HG03460 (cell line): Measurements from ENCODE around the gene WFDC1.

Source experiments
- ATAC-seq: cut with Tn5 transposase; IDR thresholded peaks from one replicate; pipeline ENCODE4 v1.9.1; 2021; ENCODE audit not compliant: unreplicated experiment

The WFDC1 gene

GRCh38 chr16:84370723-84371552, 76.3 kb downstream of the WFDC1 start:
- ATAC-seq = no peak

DNA sequence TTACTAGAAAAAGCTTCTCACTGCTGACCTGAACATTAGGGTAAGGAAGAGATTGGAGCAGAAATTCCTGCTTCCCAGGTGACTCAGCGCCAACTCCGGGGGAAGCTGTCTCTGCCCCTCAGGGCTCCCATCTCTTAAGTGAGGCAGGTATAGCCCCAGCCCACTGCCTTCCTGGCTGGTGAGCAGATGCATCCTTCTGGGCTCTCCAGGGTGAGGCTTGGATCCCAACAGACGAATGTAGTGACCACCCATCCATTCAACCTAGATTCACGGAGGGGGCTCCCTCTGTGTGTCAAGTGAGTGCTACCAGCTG, 76.8 kb downstream of the WFDC1 start:
- ATAC-seq = no peak

GRCh38 chr16:84373907-84374489, 79.3 kb downstream of the WFDC1 start:
- no peak for ATAC-seq

DNA sequence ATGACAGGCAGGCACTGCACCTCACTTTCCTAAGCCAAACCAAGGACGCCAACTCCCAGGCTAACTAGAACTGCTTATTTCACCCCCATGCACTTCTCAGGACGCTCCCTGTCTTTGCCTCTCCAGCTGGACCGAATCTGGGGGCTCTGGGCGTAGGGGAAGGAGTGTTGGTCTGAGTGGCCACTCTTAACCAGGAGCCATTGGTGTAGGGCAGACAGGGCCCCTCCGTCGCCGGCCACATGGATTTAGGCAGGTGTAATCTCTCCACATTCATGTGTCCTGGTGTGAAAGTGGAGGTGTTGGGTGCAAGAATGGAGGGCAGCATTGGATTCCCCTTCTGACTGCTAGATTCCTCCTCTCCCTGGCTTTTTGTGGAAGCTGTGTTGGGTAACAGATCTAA, 83.4 kb downstream of the WFDC1 start:
- no peak for ATAC-seq

DNA sequence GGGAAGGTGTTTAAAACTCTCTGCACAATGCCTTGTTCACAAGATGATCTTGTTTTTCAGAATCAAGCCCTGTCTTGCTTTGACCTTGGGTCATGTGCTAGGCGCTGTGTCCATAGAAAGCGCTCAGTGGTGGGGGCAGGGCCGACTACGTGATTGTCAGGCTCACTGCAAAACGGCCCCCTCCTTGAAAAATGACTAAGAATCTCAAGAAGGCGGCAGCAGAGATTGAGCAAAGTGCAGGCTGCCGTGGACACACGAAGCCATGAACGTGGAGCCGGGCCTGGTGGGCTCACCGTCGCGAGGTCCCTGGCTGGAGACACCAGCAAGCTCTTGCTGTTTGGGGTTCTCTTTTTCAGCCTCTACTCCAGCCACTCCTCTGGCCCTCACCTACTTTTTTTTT, 83.9 kb downstream of the WFDC1 start:
- ATAC-seq = no peak

DNA sequence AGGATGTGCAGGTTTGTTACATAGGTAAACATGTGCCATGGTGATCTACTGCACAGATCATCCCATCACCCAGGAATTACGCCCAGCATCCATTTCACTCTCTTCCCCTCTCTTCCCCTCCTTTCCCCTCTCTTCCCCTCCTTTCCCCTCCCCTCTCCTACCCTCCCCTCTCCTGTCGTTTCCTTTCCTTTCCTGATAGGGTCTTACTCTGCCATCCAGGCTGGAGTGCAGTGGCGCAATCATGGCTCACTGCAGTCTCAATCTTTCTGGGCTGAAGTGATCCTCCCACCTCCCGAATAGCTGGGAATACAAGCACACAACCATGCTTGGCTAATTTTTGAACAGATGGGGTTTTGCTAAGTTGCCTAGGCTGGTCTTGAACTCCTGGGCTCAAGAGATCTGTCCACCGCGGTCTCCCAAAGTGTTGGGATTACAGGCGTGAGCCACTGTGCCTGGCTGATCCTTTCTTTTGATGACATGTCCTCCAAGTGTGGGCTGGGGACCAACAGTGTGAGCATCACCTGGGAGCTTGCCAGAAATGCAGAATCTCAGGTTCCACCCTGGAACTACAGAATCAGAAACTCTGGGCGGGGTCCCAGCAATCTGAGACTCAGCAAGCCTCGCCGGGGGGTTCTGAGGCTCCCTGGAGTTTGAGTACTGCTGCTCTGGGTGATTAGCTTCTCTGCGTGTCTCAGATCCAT, 84.5 kb downstream of the WFDC1 start:
- ATAC-seq = no peak
